Suprapubic skin (tissue), 4 donors: ENCODE measurements around the gene SORCS2.
A peak's percentile ranks its signal among the peaks of the same experiment; 100 is the strongest.

ENCODE experiments used
- CTCF ChIP-seq, 2 donors: fragments of 200-600 bp in 1 of 2; fragments of 450-650 bp in 1 of 2; sonication (generic) in 1 of 2; IDR thresholded peaks; one replicate each; pipeline ENCODE4 v1.5.1; 2016 to 2019; ENCODE audit warnings: antibody characterized with exemption in 2 of 2, mild to moderate bottlenecking in 1 of 2, moderate library complexity in 1 of 2
- EP300 ChIP-seq: sonication (generic); formaldehyde crosslinking; IDR thresholded peaks from one replicate; pipeline ENCODE4 v1.6.1; 2017; ENCODE audit warnings: antibody characterized with exemption
- POLR2A ChIP-seq, 2 donors: fragments of 450-650 bp; IDR thresholded peaks; one replicate each; pipeline ENCODE4 v1.6.1; 2017; ENCODE audit warnings: antibody characterized with exemption in 2 of 2, mild to moderate bottlenecking in 2 of 2, moderate library complexity in 2 of 2
- POLR2AphosphoS5 ChIP-seq, 3 donors: sonication (generic); formaldehyde crosslinking; IDR thresholded peaks; one replicate each; pipeline ENCODE4 v1.6.1; 2017; ENCODE audit warnings: antibody characterized with exemption in 3 of 3

- TF ChIP-seq CTCF (IDR thresholded peaks at IDR 0.05) (peak; percentile 21 to 87), POLR2A (IDR thresholded peaks at IDR 0.05) (no peak), EP300 (no peak), POLR2AphosphoS5 (IDR thresholded peaks at IDR 0.05) (no peak)
Observed at GRCh38 chr4:7156761-7157488, 35.4 kb upstream of the SORCS2 start.
